ENCODE results near the gene PPT2.

DNA sequence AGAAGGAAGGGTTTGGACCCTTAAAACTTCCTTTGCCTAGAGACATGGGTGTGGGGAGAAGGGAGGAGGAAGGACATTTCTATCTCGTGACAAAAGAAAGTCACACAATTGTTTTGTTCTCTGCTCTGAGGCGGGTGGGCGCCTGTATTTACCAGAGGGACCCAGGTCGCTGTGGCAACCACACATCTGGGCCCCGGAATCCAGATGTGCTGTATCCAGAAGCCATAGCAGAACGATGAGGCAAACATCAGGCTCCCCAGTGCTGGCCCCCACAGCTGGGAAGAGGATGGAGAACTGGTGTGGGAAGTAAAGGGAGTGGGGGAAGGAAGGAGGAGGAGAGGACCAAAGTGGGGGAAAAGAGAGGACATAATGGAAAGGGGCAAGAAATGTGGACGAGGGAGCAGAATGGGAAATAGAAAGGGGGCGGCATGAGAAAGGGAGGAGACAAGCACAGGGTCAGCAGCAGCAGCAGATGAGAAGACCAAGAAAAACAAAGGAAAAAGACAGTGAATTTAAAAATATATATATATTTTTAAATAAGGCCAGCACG, 41.4 kb upstream of the PPT2 start:
- TF ChIP-seq POLR2AphosphoS5 (IDR thresholded peaks at IDR 0.05; ENCODE audit: low read depth), result no peak
- TF ChIP-seq, protein P1, sequence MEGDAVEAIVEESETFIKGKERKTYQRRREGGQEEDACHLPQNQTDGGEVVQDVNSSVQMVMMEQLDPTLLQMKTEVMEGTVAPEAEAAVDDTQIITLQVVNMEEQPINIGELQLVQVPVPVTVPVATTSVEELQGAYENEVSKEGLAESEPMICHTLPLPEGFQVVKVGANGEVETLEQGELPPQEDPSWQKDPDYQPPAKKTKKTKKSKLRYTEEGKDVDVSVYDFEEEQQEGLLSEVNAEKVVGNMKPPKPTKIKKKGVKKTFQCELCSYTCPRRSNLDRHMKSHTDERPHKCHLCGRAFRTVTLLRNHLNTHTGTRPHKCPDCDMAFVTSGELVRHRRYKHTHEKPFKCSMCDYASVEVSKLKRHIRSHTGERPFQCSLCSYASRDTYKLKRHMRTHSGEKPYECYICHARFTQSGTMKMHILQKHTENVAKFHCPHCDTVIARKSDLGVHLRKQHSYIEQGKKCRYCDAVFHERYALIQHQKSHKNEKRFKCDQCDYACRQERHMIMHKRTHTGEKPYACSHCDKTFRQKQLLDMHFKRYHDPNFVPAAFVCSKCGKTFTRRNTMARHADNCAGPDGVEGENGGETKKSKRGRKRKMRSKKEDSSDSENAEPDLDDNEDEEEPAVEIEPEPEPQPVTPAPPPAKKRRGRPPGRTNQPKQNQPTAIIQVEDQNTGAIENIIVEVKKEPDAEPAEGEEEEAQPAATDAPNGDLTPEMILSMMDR (IDR thresholded peaks at IDR 0.05; ENCODE audit: insufficient read depth, low read length), result no peak
- TF ChIP-seq, protein P2, sequence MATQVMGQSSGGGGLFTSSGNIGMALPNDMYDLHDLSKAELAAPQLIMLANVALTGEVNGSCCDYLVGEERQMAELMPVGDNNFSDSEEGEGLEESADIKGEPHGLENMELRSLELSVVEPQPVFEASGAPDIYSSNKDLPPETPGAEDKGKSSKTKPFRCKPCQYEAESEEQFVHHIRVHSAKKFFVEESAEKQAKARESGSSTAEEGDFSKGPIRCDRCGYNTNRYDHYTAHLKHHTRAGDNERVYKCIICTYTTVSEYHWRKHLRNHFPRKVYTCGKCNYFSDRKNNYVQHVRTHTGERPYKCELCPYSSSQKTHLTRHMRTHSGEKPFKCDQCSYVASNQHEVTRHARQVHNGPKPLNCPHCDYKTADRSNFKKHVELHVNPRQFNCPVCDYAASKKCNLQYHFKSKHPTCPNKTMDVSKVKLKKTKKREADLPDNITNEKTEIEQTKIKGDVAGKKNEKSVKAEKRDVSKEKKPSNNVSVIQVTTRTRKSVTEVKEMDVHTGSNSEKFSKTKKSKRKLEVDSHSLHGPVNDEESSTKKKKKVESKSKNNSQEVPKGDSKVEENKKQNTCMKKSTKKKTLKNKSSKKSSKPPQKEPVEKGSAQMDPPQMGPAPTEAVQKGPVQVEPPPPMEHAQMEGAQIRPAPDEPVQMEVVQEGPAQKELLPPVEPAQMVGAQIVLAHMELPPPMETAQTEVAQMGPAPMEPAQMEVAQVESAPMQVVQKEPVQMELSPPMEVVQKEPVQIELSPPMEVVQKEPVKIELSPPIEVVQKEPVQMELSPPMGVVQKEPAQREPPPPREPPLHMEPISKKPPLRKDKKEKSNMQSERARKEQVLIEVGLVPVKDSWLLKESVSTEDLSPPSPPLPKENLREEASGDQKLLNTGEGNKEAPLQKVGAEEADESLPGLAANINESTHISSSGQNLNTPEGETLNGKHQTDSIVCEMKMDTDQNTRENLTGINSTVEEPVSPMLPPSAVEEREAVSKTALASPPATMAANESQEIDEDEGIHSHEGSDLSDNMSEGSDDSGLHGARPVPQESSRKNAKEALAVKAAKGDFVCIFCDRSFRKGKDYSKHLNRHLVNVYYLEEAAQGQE (IDR thresholded peaks at IDR 0.05; ENCODE audit: insufficient replicate concordance, low read depth), result no peak
- no peak for TF ChIP-seq GABPA (IDR thresholded peaks at IDR 0.05; ENCODE audit: low read depth)
- TF ChIP-seq SPI1 (IDR thresholded peaks at IDR 0.05; ENCODE audit: borderline replicate concordance, low read depth), result no peak
